ENCODE results near the gene ATXN7L1. TPM values are rescaled to one million over a fixed set of nuclear protein-coding genes. Genes with fewer than 3 reads are reported as not detected.

Gene ATXN7L1
- total RNA-seq, 1 experiment from 2014 or later: 29.9 TPM

DNA sequence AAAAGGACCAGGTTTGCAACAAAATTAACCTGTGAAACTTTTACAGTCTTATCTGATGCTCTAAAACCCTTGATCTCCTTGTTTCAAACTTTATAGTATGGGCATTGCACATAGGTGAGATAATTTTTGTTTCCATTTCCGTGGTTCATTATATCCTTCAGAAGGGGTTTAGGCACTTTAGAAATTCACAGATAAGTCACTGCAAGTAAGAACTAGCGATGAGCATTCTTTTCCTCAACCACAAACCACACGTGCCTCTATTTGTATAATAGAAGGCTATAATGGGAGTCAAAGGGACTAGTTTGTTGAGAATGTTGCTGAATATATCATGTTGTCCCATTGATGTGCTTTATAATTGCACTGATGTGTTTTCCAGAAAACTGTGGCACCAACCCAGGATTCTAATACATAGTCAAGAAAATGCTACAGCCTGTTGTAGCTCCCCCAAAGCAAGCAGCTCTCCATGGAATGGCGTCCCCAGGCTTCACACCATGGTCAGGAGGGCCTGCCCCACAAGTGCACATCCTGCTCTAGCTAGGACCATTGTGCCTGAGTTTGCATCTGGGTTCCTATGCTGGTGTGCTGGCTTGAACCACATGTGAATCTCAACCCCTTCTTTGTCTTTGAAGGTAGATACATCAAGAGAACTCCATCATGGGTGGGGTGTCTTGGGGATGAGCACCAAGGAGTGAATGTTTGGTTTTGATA, 14.0 kb upstream of the ATXN7L1 start:
- ChIA-PET CTCF (no interaction called here), POLR2A (ENCODE audit: low non-redundant PET) (no interaction called here)
- Histone ChIP-seq H3K4me3 (ENCODE audit: low read depth, low read length, poor library complexity, severe bottlenecking) (no peak overlapping the region), H3K27ac (ENCODE audit: low read depth, low read length, poor library complexity, severe bottlenecking) (no peak overlapping the region), H3K4me1 (ENCODE audit: insufficient read depth, low read length, poor library complexity, severe bottlenecking) (peaks cover 23% of the 10 kb centered on the region), H3K9me3 (ENCODE audit: low read depth, low read length, poor library complexity, severe bottlenecking) (no peaks in the 10 kb centered on the region), H3K27me3 (replicated peaks; ENCODE audit: insufficient read depth, low read depth, low read length, poor library complexity) (no peaks in the 10 kb centered on the region), H3K36me3 (ENCODE audit: insufficient read depth, low read length, poor library complexity, severe bottlenecking) (no peaks in the 10 kb centered on the region)
- intact Hi-C loops (cut with micrococcal nuclease; ENCODE audit: unreplicated experiment): no loop called here
- BruUV-seq (replicated peaks): no TSS peak
- DNase-seq (ENCODE audit: low spot score): no peak
- TF ChIP-seq EZH2 (IDR thresholded peaks at IDR 0.05; ENCODE audit: borderline replicate concordance, low read depth, low read length, poor library complexity, severe bottlenecking): no peak
- TF ChIP-seq, protein P1, sequence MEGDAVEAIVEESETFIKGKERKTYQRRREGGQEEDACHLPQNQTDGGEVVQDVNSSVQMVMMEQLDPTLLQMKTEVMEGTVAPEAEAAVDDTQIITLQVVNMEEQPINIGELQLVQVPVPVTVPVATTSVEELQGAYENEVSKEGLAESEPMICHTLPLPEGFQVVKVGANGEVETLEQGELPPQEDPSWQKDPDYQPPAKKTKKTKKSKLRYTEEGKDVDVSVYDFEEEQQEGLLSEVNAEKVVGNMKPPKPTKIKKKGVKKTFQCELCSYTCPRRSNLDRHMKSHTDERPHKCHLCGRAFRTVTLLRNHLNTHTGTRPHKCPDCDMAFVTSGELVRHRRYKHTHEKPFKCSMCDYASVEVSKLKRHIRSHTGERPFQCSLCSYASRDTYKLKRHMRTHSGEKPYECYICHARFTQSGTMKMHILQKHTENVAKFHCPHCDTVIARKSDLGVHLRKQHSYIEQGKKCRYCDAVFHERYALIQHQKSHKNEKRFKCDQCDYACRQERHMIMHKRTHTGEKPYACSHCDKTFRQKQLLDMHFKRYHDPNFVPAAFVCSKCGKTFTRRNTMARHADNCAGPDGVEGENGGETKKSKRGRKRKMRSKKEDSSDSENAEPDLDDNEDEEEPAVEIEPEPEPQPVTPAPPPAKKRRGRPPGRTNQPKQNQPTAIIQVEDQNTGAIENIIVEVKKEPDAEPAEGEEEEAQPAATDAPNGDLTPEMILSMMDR (conservative IDR thresholded peaks at IDR 0.05; ENCODE audit: low read depth, low read length): no peak

DNA sequence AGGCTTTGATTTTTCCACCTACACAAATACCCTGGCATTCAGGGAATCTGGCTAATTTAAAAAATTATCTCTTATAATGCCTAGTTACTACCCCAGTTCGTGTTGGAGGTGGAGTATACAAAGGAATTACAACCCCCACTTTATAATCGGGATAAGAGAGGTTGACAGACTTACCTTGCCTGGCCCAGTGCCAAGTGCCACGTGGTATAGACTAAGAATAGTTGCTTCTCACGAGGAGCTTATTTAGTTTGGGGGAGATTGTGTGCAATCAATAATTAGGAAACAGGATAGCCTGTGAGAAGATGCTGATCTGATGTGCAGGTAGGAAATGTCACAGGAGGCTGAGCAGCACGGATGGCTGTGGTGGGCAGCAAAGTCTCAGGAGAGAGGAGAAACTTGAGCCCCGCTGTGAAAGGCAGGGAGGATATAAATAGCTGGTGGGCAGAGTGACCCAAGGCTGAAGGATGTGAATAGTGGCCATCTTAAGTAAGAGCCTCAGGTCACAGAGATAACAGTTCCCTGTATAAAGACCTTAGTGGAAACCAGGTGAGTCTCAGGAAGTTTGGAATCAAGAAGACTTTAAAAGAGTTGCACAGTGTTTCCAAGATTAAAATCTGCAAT, 11.3 kb upstream of the ATXN7L1 start:
- H3K27me3 ChIP-seq (replicated peaks; ENCODE audit: insufficient read depth, low read depth, low read length, poor library complexity): no peaks in the 10 kb centered on the region
- no peak overlapping the region for H3K27ac ChIP-seq (ENCODE audit: low read depth, low read length, poor library complexity, severe bottlenecking)
- H3K9me3 ChIP-seq (ENCODE audit: low read depth, low read length, poor library complexity, severe bottlenecking): no peaks in the 10 kb centered on the region
- no peak overlapping the region for H3K4me3 ChIP-seq (ENCODE audit: low read depth, low read length, poor library complexity, severe bottlenecking)
- TF ChIP-seq, protein P1 (conservative IDR thresholded peaks at IDR 0.05; ENCODE audit: low read depth, low read length): no peak
- TF ChIP-seq EZH2 (IDR thresholded peaks at IDR 0.05; ENCODE audit: borderline replicate concordance, low read depth, low read length, poor library complexity, severe bottlenecking): no peak
- no peaks in the 10 kb centered on the region for H3K36me3 ChIP-seq (ENCODE audit: insufficient read depth, low read length, poor library complexity, severe bottlenecking)
- peaks cover 30% of the 10 kb centered on the region for H3K4me1 ChIP-seq (ENCODE audit: insufficient read depth, low read length, poor library complexity, severe bottlenecking)
- no peak for DNase-seq (ENCODE audit: low spot score)
- no TSS peak for BruUV-seq (replicated peaks)
- ChIA-PET POLR2A (ENCODE audit: low non-redundant PET) (no interaction called here), CTCF (interaction anchor here (0.6 to 0.8 kb wide), 2 partner anchors 11 to 196 kb away, joined by 3 to 4 read pairs; partner anchors contain the start of gene ATXN7L1)
- intact Hi-C loops (cut with micrococcal nuclease; ENCODE audit: unreplicated experiment): no loop called here

DNA sequence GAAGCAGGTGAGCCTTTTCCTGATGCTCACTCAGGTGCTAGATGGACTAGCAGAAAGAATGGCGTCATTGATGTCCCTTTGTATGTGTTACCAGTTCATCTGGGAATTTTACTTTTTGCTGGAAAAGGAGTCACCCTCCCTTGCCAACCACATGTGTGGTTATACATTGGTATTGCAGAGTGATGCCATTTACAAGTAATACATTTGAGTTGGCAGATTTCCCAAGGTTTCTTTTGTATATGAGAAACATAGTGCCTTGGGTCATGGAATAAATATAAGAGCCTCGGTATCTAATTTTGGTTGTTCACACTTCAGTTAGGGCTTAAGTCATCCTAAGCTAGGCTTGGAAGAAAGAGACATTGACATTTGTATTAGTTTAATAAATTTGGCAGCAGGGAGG, 10.4 kb upstream of the ATXN7L1 start:
- H3K9me3 ChIP-seq (ENCODE audit: low read depth, low read length, poor library complexity, severe bottlenecking): no peaks in the 10 kb centered on the region
- H3K4me1 ChIP-seq (ENCODE audit: insufficient read depth, low read length, poor library complexity, severe bottlenecking): peaks cover 30% of the 10 kb centered on the region
- peak; percentile 35 for DNase-seq (ENCODE audit: low spot score)
- TF ChIP-seq, protein P1 (conservative IDR thresholded peaks at IDR 0.05; ENCODE audit: low read depth, low read length): no peak
- TF ChIP-seq EZH2 (IDR thresholded peaks at IDR 0.05; ENCODE audit: borderline replicate concordance, low read depth, low read length, poor library complexity, severe bottlenecking): no peak
- no peaks in the 10 kb centered on the region for H3K27me3 ChIP-seq (replicated peaks; ENCODE audit: insufficient read depth, low read depth, low read length, poor library complexity)
- intact Hi-C loops (cut with micrococcal nuclease; ENCODE audit: unreplicated experiment): no loop called here
- no peak overlapping the region for H3K27ac ChIP-seq (ENCODE audit: low read depth, low read length, poor library complexity, severe bottlenecking)
- no TSS peak for BruUV-seq (replicated peaks)
- ChIA-PET CTCF (no interaction called here), POLR2A (ENCODE audit: low non-redundant PET) (no interaction called here)
- H3K4me3 ChIP-seq (ENCODE audit: low read depth, low read length, poor library complexity, severe bottlenecking): no peak overlapping the region
- no peaks in the 10 kb centered on the region for H3K36me3 ChIP-seq (ENCODE audit: insufficient read depth, low read length, poor library complexity, severe bottlenecking)
